ENCODE results near the gene SETBP1. TPM values are rescaled to one million over a fixed set of nuclear protein-coding genes. Genes with fewer than 3 reads are reported as not detected.

The SETBP1 gene
- total and polyA plus RNA-seq, 2 of the 4 experiments (the other 2 are of a cell fraction) = 0.19 to 0.36 TPM

DNA sequence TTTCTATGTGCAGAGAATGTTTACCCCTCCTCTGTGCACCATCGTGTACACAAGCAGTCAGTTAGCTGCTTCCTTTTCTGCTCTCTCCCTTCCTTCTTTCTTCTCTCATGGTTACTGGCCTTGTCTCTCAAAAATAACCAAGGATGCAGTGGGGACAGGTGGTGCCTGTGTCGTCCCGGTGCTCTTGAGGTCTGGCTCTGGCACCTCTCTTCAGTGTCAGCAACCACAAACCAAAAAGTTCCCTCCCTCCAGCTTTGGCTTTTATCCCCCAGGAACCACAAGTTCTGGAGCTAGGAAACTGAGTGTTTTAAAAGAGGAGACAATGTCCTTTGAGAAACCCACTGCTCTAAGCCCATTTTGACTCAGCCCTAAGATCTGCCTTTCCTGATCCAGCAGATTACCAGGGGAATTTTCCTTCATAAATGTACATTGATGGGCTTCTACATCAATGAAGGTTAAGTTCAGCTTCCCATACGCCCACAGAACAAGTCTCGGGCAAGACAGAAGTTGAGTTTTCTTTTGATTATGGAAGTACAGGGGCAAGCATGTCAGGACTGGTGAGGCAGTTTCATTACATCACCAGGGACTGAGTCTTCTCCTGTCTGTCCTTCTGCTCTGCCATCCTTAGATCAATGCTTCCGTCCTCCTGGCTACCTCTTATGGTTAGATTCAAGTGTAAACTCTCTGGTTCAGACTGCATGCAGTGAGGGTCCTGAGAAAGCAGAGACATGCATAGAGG is 232.2 kb downstream of the SETBP1 start:
- no TSS peak for BruUV-seq (replicated peaks)
- Histone ChIP-seq H3K4me1 (ENCODE audit: control insufficient read depth, insufficient read depth, low read length) (no peaks in the 10 kb centered on the region; the same call in 1 of the 2 replicates), H4K8ac (ENCODE audit: low read depth in 2 of 2, low read length in 2 of 2) (no peak overlapping the region), H2BK20ac (ENCODE audit: low read depth, low read length) (no peak overlapping the region), H3K36me3 (ENCODE audit: control insufficient read depth, insufficient read depth, low read length) (no peaks in the 10 kb centered on the region), H4K5ac (ENCODE audit: low read depth, low read length) (no peak overlapping the region), H3K4me2 (ENCODE audit: low read depth, low read length) (no peak overlapping the region), H4K91ac (ENCODE audit: insufficient read depth, low read depth, low read length) (no peak overlapping the region), H3K56ac (ENCODE audit: extremely low read depth, insufficient read depth, low read length) (no peak overlapping the region), H4K20me1 (ENCODE audit: insufficient read depth, low read length) (no peaks in the 10 kb centered on the region), H3K4me3 (ENCODE audit: insufficient read depth, low read depth, low read length) (no peak overlapping the region), H3K9me1 (ENCODE audit: insufficient read depth, low read length) (no peaks in the 10 kb centered on the region), H2AK5ac (ENCODE audit: low read depth, low read length) (no peak overlapping the region), H3K18ac (ENCODE audit: low read depth, low read length) (no peak overlapping the region), H3K27me3 (ENCODE audit: control insufficient read depth, insufficient read depth, low read length) (no peaks in the 10 kb centered on the region), H3K9ac (ENCODE audit: low read depth, low read length) (no peak overlapping the region), H3K23ac (ENCODE audit: low read depth, low read length) (no peak overlapping the region), H2BK120ac (ENCODE audit: low read depth, low read length) (no peak overlapping the region), H3K9me3 (ENCODE audit: control insufficient read depth, insufficient read depth, low read length) (no peaks in the 10 kb centered on the region), H2AK9ac (replicated peaks; ENCODE audit: low read depth, low read length, poor library complexity) (no peak overlapping the region), H3K79me1 (ENCODE audit: low read depth in 1 of 2, low read length in 2 of 2) (no peaks in the 10 kb centered on the region), H3K14ac (replicated peaks; ENCODE audit: low read depth, low read length) (no peak overlapping the region), H2AFZ (replicated peaks; ENCODE audit: low read length, poor library complexity) (no peak overlapping the region), H3K4ac (ENCODE audit: low read depth, low read length) (no peak overlapping the region), H3K27ac (ENCODE audit: insufficient read depth, low read length) (no peak overlapping the region), H2BK15ac (ENCODE audit: low read depth, low read length) (no peak overlapping the region), H2BK5ac (ENCODE audit: low read depth, low read length, poor library complexity, severe bottlenecking) (no peak overlapping the region)
- 71% methylated on average over 1 of the region's 6 CpGs; no CpG with 5 or more reads in 1 of the 2 experiments for WGBS, 2 experiments (ENCODE audit: extremely low coverage in 2 of 2, insufficient read length in 1 of 2)
- dilution Hi-C loops (cut with HindIII; ENCODE audit: low sequenced_read_pairs, unreplicated experiment) = no loop called here
- no peak for DNase-seq
- ChIA-PET POLR2A (ENCODE audit: unreplicated experiment) (no interaction called here), CTCF (no interaction called here)
- TF ChIP-seq FOS (IDR thresholded peaks at IDR 0.05; ENCODE audit: low read depth, low read length) (no peak), POLR2A (IDR thresholded peaks at IDR 0.05; ENCODE audit: low read depth, low read length) (no peak), USF2 (IDR thresholded peaks at IDR 0.05; ENCODE audit: low read depth, low read length) (no peak), MAZ (IDR thresholded peaks at IDR 0.05; ENCODE audit: borderline replicate concordance, low read depth, low read length) (no peak), CEBPB (IDR thresholded peaks at IDR 0.05; ENCODE audit: low read depth, low read length) (no peak), SMC3 (IDR thresholded peaks at IDR 0.05; ENCODE audit: low read depth, low read length) (no peak), ELK1 (IDR thresholded peaks at IDR 0.05; ENCODE audit: borderline replicate concordance, low read depth, low read length) (no peak), NFE2L2 (IDR thresholded peaks at IDR 0.05; ENCODE audit: low read depth, low read length) (no peak), CHD1 (IDR thresholded peaks at IDR 0.05; ENCODE audit: low read depth, low read length) (no peak), RAD21 (IDR thresholded peaks at IDR 0.05; ENCODE audit: low read length) (no peak), BHLHE40 (IDR thresholded peaks at IDR 0.05; ENCODE audit: low read depth, low read length) (no peak), MXI1 (IDR thresholded peaks at IDR 0.05; ENCODE audit: borderline replicate concordance, low read depth, low read length) (no peak), RCOR1 (IDR thresholded peaks at IDR 0.05; ENCODE audit: insufficient replicate concordance, low read length) (no peak), MAFK (IDR thresholded peaks at IDR 0.05; ENCODE audit: low read depth, low read length) (no peak), RFX5 (IDR thresholded peaks at IDR 0.05; ENCODE audit: low read depth, low read length) (no peak)
- TF ChIP-seq, protein P1, sequence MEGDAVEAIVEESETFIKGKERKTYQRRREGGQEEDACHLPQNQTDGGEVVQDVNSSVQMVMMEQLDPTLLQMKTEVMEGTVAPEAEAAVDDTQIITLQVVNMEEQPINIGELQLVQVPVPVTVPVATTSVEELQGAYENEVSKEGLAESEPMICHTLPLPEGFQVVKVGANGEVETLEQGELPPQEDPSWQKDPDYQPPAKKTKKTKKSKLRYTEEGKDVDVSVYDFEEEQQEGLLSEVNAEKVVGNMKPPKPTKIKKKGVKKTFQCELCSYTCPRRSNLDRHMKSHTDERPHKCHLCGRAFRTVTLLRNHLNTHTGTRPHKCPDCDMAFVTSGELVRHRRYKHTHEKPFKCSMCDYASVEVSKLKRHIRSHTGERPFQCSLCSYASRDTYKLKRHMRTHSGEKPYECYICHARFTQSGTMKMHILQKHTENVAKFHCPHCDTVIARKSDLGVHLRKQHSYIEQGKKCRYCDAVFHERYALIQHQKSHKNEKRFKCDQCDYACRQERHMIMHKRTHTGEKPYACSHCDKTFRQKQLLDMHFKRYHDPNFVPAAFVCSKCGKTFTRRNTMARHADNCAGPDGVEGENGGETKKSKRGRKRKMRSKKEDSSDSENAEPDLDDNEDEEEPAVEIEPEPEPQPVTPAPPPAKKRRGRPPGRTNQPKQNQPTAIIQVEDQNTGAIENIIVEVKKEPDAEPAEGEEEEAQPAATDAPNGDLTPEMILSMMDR (conservative IDR thresholded peaks at IDR 0.05; ENCODE audit: low read depth, low read length) = no peak
- no peak for ATAC-seq (ENCODE audit: low read depth)
- intact Hi-C loops (cut with micrococcal nuclease) = no loop called here
- in situ Hi-C loops (cut with MboI; ENCODE audit: low sequenced_read_pairs) = no loop called here

All from IMR-90 (cell line).